SK-N-MC (cell line): ENCODE data around the gene TBL3.

Experiments
- DNase-seq: peaks from one replicate; pipeline ENCODE4 v3.0.0-alpha.2; 2011; ENCODE audit warnings: low read depth, low spot score
- H3K27ac ChIP-seq: fragments of 200-600 bp; sonication (generic); 2 replicates; pipeline ENCODE4 v1.5.1; 2016; ENCODE audit warnings: mixed run types
- H3K36me3 ChIP-seq: fragments of 200-600 bp; sonication (generic); 2 replicates; pipeline ENCODE4 v1.6.1; 2017; ENCODE audit warnings: antibody characterized with exemption, low read length, mixed read lengths; ENCODE audit not compliant: insufficient read depth
- H3K4me3 ChIP-seq: fragments of 200-600 bp; sonication (generic); 2 replicates; pipeline ENCODE4 v1.5.1; 2016
- H3K9ac ChIP-seq: fragments of 200-600 bp; sonication (generic); 2 replicates; pipeline ENCODE4 v1.8.0; 2017; ENCODE audit warnings: mixed run types, mixed read lengths; ENCODE audit not compliant: insufficient read length
- H3K9me3 ChIP-seq: fragments of 200-600 bp; sonication (generic); 2 replicates; pipeline ENCODE4 v1.6.1; 2017; ENCODE audit warnings: low read depth, mild to moderate bottlenecking, antibody characterized with exemption, low read length, moderate library complexity, mixed read lengths
- EZH2 ChIP-seq: fragments of 200-600 bp; sonication (generic); IDR thresholded peaks from one replicate; pipeline ENCODE4 v1.6.1; 2017; ENCODE audit warnings: antibody characterized with exemption
- FOXP2 ChIP-seq: optimal IDR thresholded peaks from 2 replicates; pipeline ENCODE3; 2011; ENCODE audit warnings: mild to moderate bottlenecking, moderate library complexity; ENCODE audit not compliant: insufficient read depth; ENCODE audit errors: extremely low read length, control extremely low read depth
- POLR2AphosphoS5 ChIP-seq: IDR thresholded peaks from 2 replicates; pipeline ENCODE4 v1.6.1; 2012; ENCODE audit warnings: mild to moderate bottlenecking, low read depth, low read length, borderline replicate concordance

TBL3 gene

DNA sequence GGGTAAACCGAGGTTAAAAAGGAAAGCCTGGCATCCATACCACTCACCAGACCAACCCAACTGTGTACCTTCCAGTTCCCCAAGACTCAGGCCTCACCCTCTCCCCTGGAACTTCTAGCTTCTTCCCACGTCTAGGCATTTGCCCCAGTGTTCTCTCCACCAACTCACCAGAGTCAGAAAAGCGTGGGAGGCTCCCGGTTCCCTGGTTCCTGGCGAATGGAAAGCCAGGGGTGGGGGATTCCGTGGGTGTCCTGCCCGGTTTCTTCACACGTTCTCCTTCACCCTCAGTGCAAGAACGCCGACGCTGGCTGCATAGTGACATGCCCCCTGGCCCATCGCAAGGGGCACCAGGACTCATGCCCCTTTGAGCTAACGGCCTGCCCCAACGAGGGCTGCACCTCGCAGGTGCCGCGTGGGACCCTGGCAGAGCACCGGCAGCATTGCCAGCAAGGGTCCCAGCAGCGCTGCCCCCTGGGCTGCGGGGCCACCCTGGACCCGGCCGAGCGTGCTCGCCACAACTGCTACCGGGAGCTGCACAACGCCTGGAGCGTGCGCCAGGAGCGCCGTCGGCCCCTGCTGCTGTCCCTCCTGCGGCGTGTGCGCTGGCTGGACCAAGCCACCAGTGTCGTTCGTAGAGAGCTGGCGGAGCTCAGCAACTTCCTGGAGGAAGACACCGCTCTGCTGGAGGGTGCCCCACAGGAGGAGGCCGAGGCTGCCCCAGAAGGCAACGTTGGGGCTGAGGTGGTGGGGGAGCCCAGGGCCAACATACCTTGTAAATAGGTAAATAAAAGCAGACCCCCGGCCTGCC lies 3.5 kb upstream of the TBL3 start:
- Histone ChIP-seq H3K36me3 (peaks cover 9% of the 10 kb centered on the region), H3K9ac (no peak overlapping the region)
- TF ChIP-seq EZH2 (no peak), POLR2AphosphoS5 (no peak), FOXP2 (no peak)

DNA sequence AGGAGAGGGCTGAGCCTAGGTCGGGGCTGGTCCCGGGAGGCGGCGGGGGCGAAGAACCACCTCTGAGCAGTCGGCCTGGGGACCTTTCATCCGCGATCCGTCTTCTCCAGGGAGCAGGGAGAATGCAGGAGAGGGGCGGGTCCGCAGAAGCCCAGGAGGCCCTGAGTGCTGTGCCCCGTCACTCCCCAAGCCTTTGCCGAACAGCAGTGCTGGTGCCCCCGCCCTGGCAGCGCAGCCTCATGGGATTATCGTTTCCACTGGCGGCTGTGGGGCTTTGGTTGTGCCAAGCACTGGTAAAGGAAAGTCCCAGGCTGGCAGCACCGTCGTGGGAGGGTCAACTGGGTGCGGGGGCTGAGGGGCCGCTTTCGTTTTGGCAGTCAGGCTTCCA lies 631 bp downstream of the TBL3 start:
- Histone ChIP-seq H3K9ac (peak overlapping the region; percentile 91), H3K27ac (peak overlapping the region; percentile 48; the same call in 1 of the 2 replicates), H3K36me3 (peaks cover 29% of the 10 kb centered on the region; the same call in 1 of the 2 replicates), H3K4me3 (peak overlapping the region; percentile 81), H3K9me3 (no peaks in the 10 kb centered on the region)
- DNase-seq = no peak
- TF ChIP-seq FOXP2 (no peak), POLR2AphosphoS5 (no peak), EZH2 (no peak)

More for the DNA sequence above, 3.5 kb upstream of the TBL3 start:
- Histone ChIP-seq H3K9me3 (no peaks in the 10 kb centered on the region), H3K27ac (no peak overlapping the region), H3K4me3 (no peak overlapping the region)
- no peak for DNase-seq

DNA sequence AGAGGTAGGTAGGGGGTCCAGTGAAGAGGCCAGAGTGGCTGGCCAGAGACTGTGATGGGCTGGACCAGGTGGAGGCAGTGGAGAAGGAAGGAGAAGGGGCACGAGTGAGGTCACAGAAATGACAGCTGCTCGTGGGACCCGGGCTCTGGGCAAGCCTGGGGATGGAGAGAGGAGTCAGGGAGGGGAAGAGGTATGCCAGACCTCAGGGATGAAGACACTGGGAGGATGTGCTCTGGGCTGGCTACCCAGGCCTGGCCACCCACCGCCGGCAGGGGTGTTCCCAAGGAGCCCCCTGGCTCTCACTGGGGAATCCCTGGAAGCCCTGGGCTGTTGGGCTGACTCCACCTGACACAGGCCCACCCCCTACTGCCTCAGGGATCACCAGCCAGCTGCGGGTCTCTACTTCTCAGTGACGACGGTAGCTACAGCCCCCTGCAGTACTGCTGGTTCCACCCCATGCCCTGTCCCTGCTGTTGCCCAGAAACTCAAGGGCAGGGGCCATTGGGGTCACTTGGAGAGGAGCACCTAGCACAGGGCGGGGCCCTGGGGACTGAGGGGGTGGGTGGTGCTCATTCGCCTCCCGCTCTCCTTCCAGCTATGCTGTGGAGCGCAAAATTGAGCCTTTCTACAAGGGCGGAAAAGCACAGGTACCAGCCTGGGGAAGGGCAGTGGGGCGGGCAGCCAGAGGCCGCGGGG lies 1.8 kb downstream of the TBL3 start:
- Histone ChIP-seq H3K36me3 (peaks cover 36% of the 10 kb centered on the region; the same call in 1 of the 2 replicates), H3K27ac (no peak overlapping the region), H3K9me3 (no peaks in the 10 kb centered on the region), H3K4me3 (no peak overlapping the region), H3K9ac (no peak overlapping the region)
- no peak for DNase-seq
- TF ChIP-seq EZH2 (no peak), POLR2AphosphoS5 (no peak), FOXP2 (no peak)

DNA sequence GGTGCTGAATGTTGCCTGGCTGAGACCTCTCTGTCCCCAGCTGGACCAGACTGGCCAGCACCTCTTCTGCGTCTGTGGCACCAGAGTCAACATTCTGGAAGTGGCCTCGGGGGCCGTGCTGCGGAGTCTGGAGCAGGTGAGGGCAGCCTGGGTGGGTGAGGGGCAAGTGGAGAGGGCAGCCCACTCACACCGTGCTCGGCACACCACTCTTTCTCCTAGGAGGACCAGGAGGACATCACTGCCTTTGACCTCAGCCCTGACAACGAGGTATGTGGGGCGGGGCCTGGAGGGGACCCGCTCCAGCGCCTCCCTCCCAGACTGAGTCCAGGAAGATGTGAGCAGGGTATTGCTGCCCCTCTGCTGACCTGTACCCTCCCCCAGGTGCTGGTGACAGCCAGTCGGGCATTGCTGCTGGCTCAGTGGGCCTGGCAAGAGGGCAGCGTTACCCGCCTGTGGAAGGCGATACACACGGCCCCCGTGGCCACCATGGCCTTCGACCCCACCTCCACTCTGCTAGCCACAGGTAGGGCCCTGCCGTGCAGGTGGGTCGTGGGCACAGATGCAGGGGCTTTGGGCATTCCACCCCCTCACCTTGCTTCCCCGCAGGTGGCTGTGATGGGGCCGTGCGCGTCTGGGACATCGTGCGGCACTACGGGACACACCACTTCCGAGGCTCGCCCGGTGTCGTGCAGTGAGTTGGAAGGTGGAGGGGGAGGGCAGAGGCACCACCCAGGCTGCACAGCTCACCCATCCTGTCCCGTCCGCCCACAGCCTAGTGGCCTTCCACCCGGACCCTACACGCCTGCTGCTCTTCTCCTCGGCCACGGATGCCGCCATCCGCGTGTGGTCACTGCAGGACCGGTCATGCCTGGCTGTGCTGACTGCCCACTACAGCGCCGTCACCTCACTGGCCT lies 2.6 kb downstream of the TBL3 start:
- DNase-seq = no peak
- no peak overlapping the region for H3K27ac ChIP-seq
- no peaks in the 10 kb centered on the region for H3K9me3 ChIP-seq
- no peak overlapping the region for H3K4me3 ChIP-seq
- TF ChIP-seq POLR2AphosphoS5 = no peak
- TF ChIP-seq EZH2 = no peak
- no peak for TF ChIP-seq FOXP2
- peaks cover 37% of the 10 kb centered on the region; the same call in 1 of the 2 replicates for H3K36me3 ChIP-seq
- no peak overlapping the region for H3K9ac ChIP-seq

DNA sequence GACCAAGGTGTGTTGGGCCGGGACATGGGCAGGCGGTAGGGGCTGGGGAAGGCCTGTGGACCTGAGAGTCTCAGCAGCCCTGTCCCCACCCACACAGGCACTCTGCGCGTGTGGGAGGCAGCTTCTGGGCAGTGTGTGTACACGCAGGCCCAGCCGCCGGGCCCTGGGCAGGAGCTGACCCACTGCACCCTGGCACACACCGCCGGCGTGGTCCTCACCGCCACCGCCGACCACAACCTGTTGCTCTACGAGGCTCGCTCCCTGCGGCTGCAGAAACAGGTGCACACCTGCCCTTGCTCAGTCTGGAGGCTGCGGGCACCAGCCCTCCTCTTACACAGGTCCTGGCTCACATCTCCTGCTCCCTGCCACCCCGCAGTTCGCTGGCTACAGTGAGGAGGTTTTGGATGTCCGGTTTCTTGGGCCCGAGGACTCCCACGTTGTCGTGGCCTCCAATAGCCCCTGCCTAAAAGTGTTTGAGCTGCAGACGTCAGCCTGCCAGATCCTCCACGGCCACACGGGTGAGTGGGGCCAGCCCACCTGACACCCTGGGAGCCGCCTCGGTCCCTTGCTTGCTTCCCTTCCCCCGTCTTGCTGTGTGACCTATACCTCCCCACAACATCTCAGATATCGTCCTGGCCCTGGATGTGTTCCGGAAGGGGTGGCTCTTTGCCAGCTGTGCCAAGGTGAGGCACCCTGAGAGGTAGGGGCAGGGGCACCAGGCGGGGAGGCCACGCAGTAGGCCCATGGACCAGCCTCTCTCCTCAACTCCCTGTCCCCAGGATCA lies 3.8 kb downstream of the TBL3 start:
- Histone ChIP-seq H3K9me3 (no peaks in the 10 kb centered on the region), H3K4me3 (no peak overlapping the region), H3K36me3 (peaks cover 37% of the 10 kb centered on the region; the same call in 1 of the 2 replicates), H3K27ac (no peak overlapping the region), H3K9ac (no peak overlapping the region)
- no peak for DNase-seq
- TF ChIP-seq FOXP2 (no peak), EZH2 (no peak)

DNA sequence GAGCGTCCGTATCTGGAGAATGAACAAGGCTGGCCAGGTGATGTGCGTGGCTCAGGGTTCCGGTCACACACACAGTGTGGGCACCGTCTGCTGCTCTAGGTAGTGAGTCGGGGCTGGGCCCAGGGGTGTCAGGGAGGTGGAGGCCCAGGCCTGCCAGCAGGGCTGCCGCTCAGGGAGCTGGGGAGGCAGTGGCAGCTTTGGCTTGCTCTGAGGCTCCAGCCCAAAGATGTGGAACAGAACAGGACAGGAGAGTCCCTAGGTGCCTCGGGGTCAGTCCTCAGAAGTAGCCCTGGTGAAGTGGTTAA lies 4.3 kb downstream of the TBL3 start:
- H3K9ac ChIP-seq = no peak overlapping the region
- H3K36me3 ChIP-seq = peaks cover 37% of the 10 kb centered on the region; the same call in 1 of the 2 replicates
- no peak overlapping the region for H3K4me3 ChIP-seq
- TF ChIP-seq POLR2AphosphoS5 = no peak
- TF ChIP-seq EZH2 = no peak
- no peak for TF ChIP-seq FOXP2
- H3K27ac ChIP-seq = no peak overlapping the region
- H3K9me3 ChIP-seq = no peaks in the 10 kb centered on the region
- DNase-seq = no peak

DNA sequence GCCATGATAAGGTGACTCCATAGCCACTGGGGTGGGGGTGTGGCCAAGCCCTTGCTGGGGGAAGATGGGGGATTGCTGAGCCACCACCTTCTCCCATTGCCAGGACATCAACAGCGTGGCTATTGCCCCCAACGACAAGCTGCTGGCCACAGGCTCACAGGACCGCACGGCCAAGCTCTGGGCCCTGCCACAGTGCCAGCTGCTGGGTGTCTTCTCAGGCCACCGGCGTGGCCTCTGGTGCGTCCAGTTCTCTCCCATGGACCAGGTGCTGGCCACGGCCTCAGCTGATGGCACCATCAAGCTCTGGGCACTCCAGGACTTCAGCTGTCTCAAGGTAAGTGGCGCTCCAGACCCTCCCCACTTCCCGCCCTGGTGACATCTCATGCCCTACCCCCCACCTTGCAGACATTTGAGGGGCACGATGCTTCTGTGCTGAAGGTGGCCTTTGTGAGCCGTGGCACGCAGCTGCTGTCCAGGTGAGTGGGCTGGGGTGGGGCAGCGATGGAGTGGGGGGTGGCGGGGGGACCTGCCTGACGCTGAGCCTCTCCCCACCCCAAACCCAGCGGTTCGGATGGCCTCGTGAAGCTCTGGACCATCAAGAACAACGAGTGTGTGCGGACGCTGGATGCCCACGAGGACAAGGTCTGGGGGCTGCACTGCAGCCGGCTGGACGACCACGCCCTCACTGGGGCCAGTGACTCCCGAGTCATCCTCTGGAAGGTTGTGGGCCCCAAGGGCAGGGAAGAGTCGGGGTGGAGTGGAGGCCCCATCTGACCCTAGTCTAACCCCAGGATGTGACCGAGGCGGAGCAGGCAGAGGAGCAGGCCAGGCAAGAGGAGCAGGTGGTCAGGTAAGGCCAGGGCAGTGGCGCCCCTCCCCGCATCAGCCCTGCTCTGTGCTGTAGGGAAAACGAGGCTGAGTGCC lies 5.4 kb downstream of the TBL3 start:
- no peak for TF ChIP-seq EZH2
- TF ChIP-seq POLR2AphosphoS5 = no peak
- no peak for TF ChIP-seq FOXP2

More for the DNA sequence above, 5.4 kb downstream of the TBL3 start:
- Histone ChIP-seq H3K9me3 (no peaks in the 10 kb centered on the region), H3K36me3 (peaks cover 37% of the 10 kb centered on the region; the same call in 1 of the 2 replicates), H3K27ac (no peak overlapping the region), H3K9ac (no peak overlapping the region), H3K4me3 (no peak overlapping the region)
- DNase-seq = no peak
